Liver (tissue), 3 donors: ENCODE data around the gene THADA.

ENCODE experiments used
- ATF3 ChIP-seq: IDR thresholded peaks from 2 replicates; pipeline ENCODE4 v1.6.1; 2016; ENCODE audit warnings: antibody characterized with exemption
- EGR1 ChIP-seq, 2 donors: IDR thresholded peaks; 2 replicates each; pipeline ENCODE4 v1.6.1; 2016 to 2018; ENCODE audit warnings: antibody characterized with exemption in 2 of 2, low read depth in 2 of 2
- FOXA1 ChIP-seq: IDR thresholded peaks from 2 replicates; pipeline ENCODE4 v1.6.1; 2016; ENCODE audit warnings: antibody characterized with exemption
- GABPA ChIP-seq, 2 donors: IDR thresholded peaks in 1 of 2; conservative IDR thresholded peaks in 1 of 2; 2 replicates each; pipeline ENCODE4 v1.6.1; 2016; ENCODE audit warnings: antibody characterized with exemption in 2 of 2, mild to moderate bottlenecking in 1 of 2, moderate library complexity in 1 of 2
- HNF4A ChIP-seq, 2 donors: conservative IDR thresholded peaks; 2 replicates each; pipeline ENCODE4 v1.6.1; 2016; ENCODE audit warnings: antibody characterized with exemption in 2 of 2, mild to moderate bottlenecking in 2 of 2
- HNF4G ChIP-seq: IDR thresholded peaks from 2 replicates; pipeline ENCODE4 v1.6.1; 2016; ENCODE audit warnings: antibody characterized with exemption
- RAD21 ChIP-seq, 2 donors: IDR thresholded peaks; 2 replicates each; pipeline ENCODE4 v1.6.1; 2016; ENCODE audit warnings: antibody characterized with exemption in 2 of 2, mild to moderate bottlenecking in 2 of 2
- RXRA ChIP-seq, 2 donors: IDR thresholded peaks; 2 replicates each; pipeline ENCODE4 v1.6.1; 2017 to 2018; ENCODE audit warnings: antibody characterized with exemption in 2 of 2, mild to moderate bottlenecking in 1 of 2
- SP1 ChIP-seq: IDR thresholded peaks from 2 replicates; pipeline ENCODE4 v1.6.1; 2018; ENCODE audit warnings: antibody characterized with exemption, mild to moderate bottlenecking
- TAF1 ChIP-seq: conservative IDR thresholded peaks from 2 replicates; pipeline ENCODE4 v1.6.1; 2016; ENCODE audit warnings: antibody characterized with exemption, mild to moderate bottlenecking
- YY1 ChIP-seq: IDR thresholded peaks from 2 replicates; pipeline ENCODE4 v1.6.1; 2016; ENCODE audit warnings: antibody characterized with exemption, mild to moderate bottlenecking
- TF ChIP-seq, protein P1 (sequence below): fragments of 150-350 bp; IDR thresholded peaks from 2 replicates; pipeline ENCODE4 v1.5.1; 2017; ENCODE audit warnings: improper control_type of control experiment, low read depth, low read length; ENCODE audit not compliant: missing input control
- TF ChIP-seq, protein P2 (sequence below): IDR thresholded peaks from 2 replicates; pipeline ENCODE4 v1.6.1; 2016; ENCODE audit warnings: antibody characterized with exemption, mild to moderate bottlenecking
- TF ChIP-seq, protein P3 (sequence below): IDR thresholded peaks from 2 replicates; pipeline ENCODE4 v1.6.1; 2016; ENCODE audit warnings: antibody characterized with exemption
- donor health status: healthy.
- donor health status: healthy.

- TF ChIP-seq FOXA1 (no peak), TAF1 (no peak), YY1 (no peak), ATF3 (no peak), RAD21 (IDR thresholded peaks at IDR 0.05) (no peak), GABPA (IDR thresholded peaks at IDR 0.05 in 1 of 2, conservative IDR thresholded peaks at IDR 0.05 in 1 of 2) (no peak), HNF4G (no peak), SP1 (no peak), EGR1 (IDR thresholded peaks at IDR 0.05; ENCODE audit: low read depth in 2 of 2) (no peak), HNF4A (conservative IDR thresholded peaks at IDR 0.05) (no peak), RXRA (IDR thresholded peaks at IDR 0.05) (no peak)
- TF ChIP-seq, protein P1, sequence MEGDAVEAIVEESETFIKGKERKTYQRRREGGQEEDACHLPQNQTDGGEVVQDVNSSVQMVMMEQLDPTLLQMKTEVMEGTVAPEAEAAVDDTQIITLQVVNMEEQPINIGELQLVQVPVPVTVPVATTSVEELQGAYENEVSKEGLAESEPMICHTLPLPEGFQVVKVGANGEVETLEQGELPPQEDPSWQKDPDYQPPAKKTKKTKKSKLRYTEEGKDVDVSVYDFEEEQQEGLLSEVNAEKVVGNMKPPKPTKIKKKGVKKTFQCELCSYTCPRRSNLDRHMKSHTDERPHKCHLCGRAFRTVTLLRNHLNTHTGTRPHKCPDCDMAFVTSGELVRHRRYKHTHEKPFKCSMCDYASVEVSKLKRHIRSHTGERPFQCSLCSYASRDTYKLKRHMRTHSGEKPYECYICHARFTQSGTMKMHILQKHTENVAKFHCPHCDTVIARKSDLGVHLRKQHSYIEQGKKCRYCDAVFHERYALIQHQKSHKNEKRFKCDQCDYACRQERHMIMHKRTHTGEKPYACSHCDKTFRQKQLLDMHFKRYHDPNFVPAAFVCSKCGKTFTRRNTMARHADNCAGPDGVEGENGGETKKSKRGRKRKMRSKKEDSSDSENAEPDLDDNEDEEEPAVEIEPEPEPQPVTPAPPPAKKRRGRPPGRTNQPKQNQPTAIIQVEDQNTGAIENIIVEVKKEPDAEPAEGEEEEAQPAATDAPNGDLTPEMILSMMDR = no peak
- TF ChIP-seq, protein P2, sequence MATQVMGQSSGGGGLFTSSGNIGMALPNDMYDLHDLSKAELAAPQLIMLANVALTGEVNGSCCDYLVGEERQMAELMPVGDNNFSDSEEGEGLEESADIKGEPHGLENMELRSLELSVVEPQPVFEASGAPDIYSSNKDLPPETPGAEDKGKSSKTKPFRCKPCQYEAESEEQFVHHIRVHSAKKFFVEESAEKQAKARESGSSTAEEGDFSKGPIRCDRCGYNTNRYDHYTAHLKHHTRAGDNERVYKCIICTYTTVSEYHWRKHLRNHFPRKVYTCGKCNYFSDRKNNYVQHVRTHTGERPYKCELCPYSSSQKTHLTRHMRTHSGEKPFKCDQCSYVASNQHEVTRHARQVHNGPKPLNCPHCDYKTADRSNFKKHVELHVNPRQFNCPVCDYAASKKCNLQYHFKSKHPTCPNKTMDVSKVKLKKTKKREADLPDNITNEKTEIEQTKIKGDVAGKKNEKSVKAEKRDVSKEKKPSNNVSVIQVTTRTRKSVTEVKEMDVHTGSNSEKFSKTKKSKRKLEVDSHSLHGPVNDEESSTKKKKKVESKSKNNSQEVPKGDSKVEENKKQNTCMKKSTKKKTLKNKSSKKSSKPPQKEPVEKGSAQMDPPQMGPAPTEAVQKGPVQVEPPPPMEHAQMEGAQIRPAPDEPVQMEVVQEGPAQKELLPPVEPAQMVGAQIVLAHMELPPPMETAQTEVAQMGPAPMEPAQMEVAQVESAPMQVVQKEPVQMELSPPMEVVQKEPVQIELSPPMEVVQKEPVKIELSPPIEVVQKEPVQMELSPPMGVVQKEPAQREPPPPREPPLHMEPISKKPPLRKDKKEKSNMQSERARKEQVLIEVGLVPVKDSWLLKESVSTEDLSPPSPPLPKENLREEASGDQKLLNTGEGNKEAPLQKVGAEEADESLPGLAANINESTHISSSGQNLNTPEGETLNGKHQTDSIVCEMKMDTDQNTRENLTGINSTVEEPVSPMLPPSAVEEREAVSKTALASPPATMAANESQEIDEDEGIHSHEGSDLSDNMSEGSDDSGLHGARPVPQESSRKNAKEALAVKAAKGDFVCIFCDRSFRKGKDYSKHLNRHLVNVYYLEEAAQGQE = no peak
- TF ChIP-seq, protein P3, sequence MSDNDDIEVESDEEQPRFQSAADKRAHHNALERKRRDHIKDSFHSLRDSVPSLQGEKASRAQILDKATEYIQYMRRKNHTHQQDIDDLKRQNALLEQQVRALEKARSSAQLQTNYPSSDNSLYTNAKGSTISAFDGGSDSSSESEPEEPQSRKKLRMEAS = no peak
These were observed 272.0 kb downstream of the THADA start for GRCh38 chr2:43323857-43324256.
